ENCODE data around the gene PPP1R1A. TPM values are rescaled to one million over a fixed set of nuclear protein-coding genes. Genes with fewer than 3 reads are reported as not detected.

PPP1R1A gene
- polyA plus RNA-seq, 1 donor (not counting 4 experiments of a cell fraction or from before 2014, with no cell fraction given) = not detected

DNA sequence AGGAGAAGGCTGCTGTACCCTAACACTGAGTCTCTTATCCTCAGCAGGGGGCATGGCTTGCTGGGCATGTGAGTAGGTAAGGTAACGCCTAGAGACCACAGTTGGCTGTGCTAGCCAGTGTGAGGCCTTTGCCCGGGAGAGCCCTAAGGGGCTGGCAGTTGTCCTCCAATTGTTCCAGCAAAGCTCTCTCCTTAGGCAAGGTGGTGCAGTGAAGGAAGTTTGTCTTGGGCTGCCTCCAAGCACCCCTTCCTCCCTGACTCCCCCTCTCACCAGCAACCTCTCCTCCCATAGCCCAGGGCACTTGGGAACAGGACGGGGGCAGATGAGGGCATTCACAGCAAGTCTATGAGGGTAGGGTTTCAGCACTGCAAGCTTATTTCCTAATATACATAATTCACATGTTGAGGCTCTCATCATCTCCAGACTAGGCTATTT, 23.3 kb upstream of the PPP1R1A start:
- Histone ChIP-seq H2AFZ (ENCODE audit: control insufficient read depth, low read length) (no peak overlapping the region), H4K20me1 (ENCODE audit: control insufficient read depth, extremely low read depth, insufficient read depth, low read length) (no peaks in the 10 kb centered on the region), H3K27ac (ENCODE audit: control insufficient read depth, insufficient read depth, low read length) (no peak overlapping the region), H3K9me3 (ENCODE audit: control insufficient read depth, low read depth, low read length) (no peaks in the 10 kb centered on the region), H3K4me2 (ENCODE audit: control insufficient read depth, extremely low read depth, insufficient read depth, low read depth, low read length) (no peak overlapping the region), H3K4me3 (ENCODE audit: control insufficient read depth in 2 of 3, extremely low read depth in 1 of 3, insufficient read depth in 2 of 3, low read depth in 1 of 3, low read length in 3 of 3) (no peak overlapping the region), H3K9me1 (ENCODE audit: control insufficient read depth, extremely low read depth, insufficient read depth, low read length) (no peaks in the 10 kb centered on the region), H3K4me1 (ENCODE audit: control insufficient read depth, extremely low read depth, insufficient read depth, low read length) (no peaks in the 10 kb centered on the region), H3K27me3 (ENCODE audit: control insufficient read depth, extremely low read depth, insufficient read depth, low read length) (peaks cover 15% of the 10 kb centered on the region), H3K79me2 (ENCODE audit: control insufficient read depth, insufficient read depth, low read length) (no peaks in the 10 kb centered on the region), H3K9ac (ENCODE audit: control insufficient read depth, extremely low read depth, insufficient read depth, low read length) (no peak overlapping the region), H3K36me3 (ENCODE audit: control insufficient read depth in 2 of 2, extremely low read depth in 1 of 2, insufficient read depth in 2 of 2, low read length in 2 of 2) (no peaks in the 10 kb centered on the region)
- no peak for TF ChIP-seq CTCF (optimal IDR thresholded peaks at IDR 0.05 in 1 of 3, IDR thresholded peaks at IDR 0.05 in 1 of 3, conservative IDR thresholded peaks at IDR 0.05 in 1 of 3; ENCODE audit: extremely low read depth in 1 of 3, insufficient read depth in 2 of 3, low read length in 3 of 3)
- TF ChIP-seq EZH2 (IDR thresholded peaks at IDR 0.05; ENCODE audit: low read length) = no peak
- no peak for FAIRE-seq
- dilution Hi-C loops (cut with MboI; ENCODE audit: extremely low pct_ligation_motif_present, low sequenced_read_pairs) = no loop called here
- no peak for DNase-seq (ENCODE audit: low read depth, low spot score)

- H3K9me3 ChIP-seq (ENCODE audit: control insufficient read depth, low read depth, low read length) = no peaks in the 10 kb centered on the region
- dilution Hi-C loops (cut with MboI; ENCODE audit: extremely low pct_ligation_motif_present, low sequenced_read_pairs) = no loop called here
- no peak for TF ChIP-seq CTCF (optimal IDR thresholded peaks at IDR 0.05 in 1 of 3, IDR thresholded peaks at IDR 0.05 in 1 of 3, conservative IDR thresholded peaks at IDR 0.05 in 1 of 3; ENCODE audit: extremely low read depth in 1 of 3, insufficient read depth in 2 of 3, low read length in 3 of 3)
- no peak for TF ChIP-seq EZH2 (IDR thresholded peaks at IDR 0.05; ENCODE audit: low read length)
- H4K20me1 ChIP-seq (ENCODE audit: control insufficient read depth, extremely low read depth, insufficient read depth, low read length) = no peaks in the 10 kb centered on the region
- H3K4me2 ChIP-seq (ENCODE audit: control insufficient read depth, extremely low read depth, insufficient read depth, low read depth, low read length) = no peak overlapping the region
- FAIRE-seq (no peak), DNase-seq (ENCODE audit: low read depth, low spot score) (no peak)
- no peaks in the 10 kb centered on the region for H3K4me1 ChIP-seq (ENCODE audit: control insufficient read depth, extremely low read depth, insufficient read depth, low read length)
- no peak overlapping the region for H2AFZ ChIP-seq (ENCODE audit: control insufficient read depth, low read length)
- H3K36me3 ChIP-seq (ENCODE audit: control insufficient read depth in 2 of 2, extremely low read depth in 1 of 2, insufficient read depth in 2 of 2, low read length in 2 of 2) = no peaks in the 10 kb centered on the region
- no peak overlapping the region for H3K9ac ChIP-seq (ENCODE audit: control insufficient read depth, extremely low read depth, insufficient read depth, low read length)
- H3K9me1 ChIP-seq (ENCODE audit: control insufficient read depth, extremely low read depth, insufficient read depth, low read length) = no peaks in the 10 kb centered on the region
- H3K79me2 ChIP-seq (ENCODE audit: control insufficient read depth, insufficient read depth, low read length) = no peaks in the 10 kb centered on the region
- H3K4me3 ChIP-seq (ENCODE audit: control insufficient read depth in 2 of 3, extremely low read depth in 1 of 3, insufficient read depth in 2 of 3, low read depth in 1 of 3, low read length in 3 of 3) = no peak overlapping the region
- H3K27ac ChIP-seq (ENCODE audit: control insufficient read depth, insufficient read depth, low read length) = no peak overlapping the region
- H3K27me3 ChIP-seq (ENCODE audit: control insufficient read depth, extremely low read depth, insufficient read depth, low read length) = peaks cover 11% of the 10 kb centered on the region
These were observed 20.3 kb upstream of the PPP1R1A start for GRCh38 chr12:54608769-54609168.
